Testis (tissue), 2 donors: ENCODE results near the gene APOC3.

Experiments
- POLR2A ChIP-seq: fragments of 450-650 bp; IDR thresholded peaks from one replicate; pipeline ENCODE4 v1.6.1; 2017; ENCODE audit warnings: antibody characterized with exemption, mild to moderate bottlenecking, moderate library complexity
- TF ChIP-seq, protein P1 (sequence below), 3 experiments: fragments of 450-650 bp in 2 of 3; fragments of 200-600 bp in 1 of 3; sonication (generic) in 1 of 3; IDR thresholded peaks; one replicate each; pipeline ENCODE4 v1.5.1; 2016 to 2019; ENCODE audit warnings: antibody characterized with exemption in 3 of 3, mild to moderate bottlenecking in 2 of 3, moderate library complexity in 1 of 3

- TF ChIP-seq, protein P1, sequence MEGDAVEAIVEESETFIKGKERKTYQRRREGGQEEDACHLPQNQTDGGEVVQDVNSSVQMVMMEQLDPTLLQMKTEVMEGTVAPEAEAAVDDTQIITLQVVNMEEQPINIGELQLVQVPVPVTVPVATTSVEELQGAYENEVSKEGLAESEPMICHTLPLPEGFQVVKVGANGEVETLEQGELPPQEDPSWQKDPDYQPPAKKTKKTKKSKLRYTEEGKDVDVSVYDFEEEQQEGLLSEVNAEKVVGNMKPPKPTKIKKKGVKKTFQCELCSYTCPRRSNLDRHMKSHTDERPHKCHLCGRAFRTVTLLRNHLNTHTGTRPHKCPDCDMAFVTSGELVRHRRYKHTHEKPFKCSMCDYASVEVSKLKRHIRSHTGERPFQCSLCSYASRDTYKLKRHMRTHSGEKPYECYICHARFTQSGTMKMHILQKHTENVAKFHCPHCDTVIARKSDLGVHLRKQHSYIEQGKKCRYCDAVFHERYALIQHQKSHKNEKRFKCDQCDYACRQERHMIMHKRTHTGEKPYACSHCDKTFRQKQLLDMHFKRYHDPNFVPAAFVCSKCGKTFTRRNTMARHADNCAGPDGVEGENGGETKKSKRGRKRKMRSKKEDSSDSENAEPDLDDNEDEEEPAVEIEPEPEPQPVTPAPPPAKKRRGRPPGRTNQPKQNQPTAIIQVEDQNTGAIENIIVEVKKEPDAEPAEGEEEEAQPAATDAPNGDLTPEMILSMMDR (IDR thresholded peaks at IDR 0.05), result no peak
- TF ChIP-seq POLR2A, result no peak
Measured at GRCh38 chr11:116857316-116857715, 27.6 kb downstream of the APOC3 start.
